A549 (cell line): Measurements from ENCODE around the gene PLEKHA5.

Source experiments
- CEBPB ChIP-seq, 2 experiments: fragments of >200 bp in 1 of 2; sonication (Bioruptor Twin) in 1 of 2; formaldehyde crosslinking in 1 of 2; IDR thresholded peaks; 2 replicates each; pipeline ENCODE4 v1.6.1; 2012 to 2016
- CHD2 ChIP-seq: fragments of 150-350 bp; IDR thresholded peaks from 2 replicates; pipeline ENCODE4 v1.6.1; 2014; ENCODE audit warnings: low read length; ENCODE audit not compliant: partially characterized antibody
- EP300 ChIP-seq, 2 experiments: fragments of >200 bp; sonication (Bioruptor Twin); formaldehyde crosslinking; IDR thresholded peaks; 2 replicates in 1 of 2; 3 replicates in 1 of 2; pipeline ENCODE4 v1.6.1; 2016 to 2017
- ESRRA ChIP-seq: fragments of 150-350 bp; IDR thresholded peaks from 2 replicates; pipeline ENCODE4 v1.6.1; 2014; ENCODE audit warnings: mild to moderate bottlenecking, low read length, borderline replicate concordance
- FOSL2 ChIP-seq, 2 experiments: fragments of 450-650 bp in 1 of 2; fragments of >200 bp in 1 of 2; sonication (Bioruptor Twin) in 1 of 2; formaldehyde crosslinking; IDR thresholded peaks; 2 replicates each; pipeline versions ENCODE4 v1.5.0 to v1.6.1; 2016 to 2020; ENCODE audit warnings: mild to moderate bottlenecking in 1 of 2, moderate library complexity in 1 of 2
- JUNB ChIP-seq: fragments of >200 bp; sonication (Bioruptor Twin); formaldehyde crosslinking; IDR thresholded peaks from 2 replicates; pipeline ENCODE4 v1.6.1; 2016
- MAFK ChIP-seq: fragments of 450-650 bp; IDR thresholded peaks from 2 replicates; pipeline ENCODE4 v1.6.1; 2014; ENCODE audit not compliant: partially characterized antibody
- NFE2L2 ChIP-seq: fragments of 150-350 bp; conservative IDR thresholded peaks from 2 replicates; pipeline ENCODE4 v1.6.1; 2014; ENCODE audit warnings: low read length
- POLR2A ChIP-seq: IDR thresholded peaks from 2 replicates; pipeline ENCODE4 v1.6.1; 2012; ENCODE audit warnings: mild to moderate bottlenecking, low read length
- ZSCAN20 ChIP-seq: fragments of 250-450 bp; sonication (Bioruptor Pico); IDR thresholded peaks from 2 replicates; pipeline ENCODE4 v1.8.0; 2022; ENCODE audit warnings: mild to moderate bottlenecking, moderate library complexity
- TF ChIP-seq, protein P1 (sequence below): fragments of >200 bp; sonication (Bioruptor Twin); formaldehyde crosslinking; IDR thresholded peaks from 3 replicates; pipeline ENCODE4 v1.5.1; 2016
- TF ChIP-seq, protein P2 (sequence below): IDR thresholded peaks from 2 replicates; pipeline ENCODE4 v1.6.1; 2012; ENCODE audit warnings: low read depth, borderline replicate concordance
- TF ChIP-seq, protein P3 (sequence below): fragments of 150-350 bp; IDR thresholded peaks from 2 replicates; pipeline ENCODE4 v1.6.1; 2014; ENCODE audit warnings: low read depth, mild to moderate bottlenecking, low read length
- TF ChIP-seq, protein P4 (sequence below): fragments of 200-600 bp; sonication (generic); IDR thresholded peaks from 2 replicates; pipeline ENCODE4 v1.6.1; 2016; ENCODE audit warnings: antibody characterized with exemption, mild to moderate bottlenecking, moderate library complexity

DNA sequence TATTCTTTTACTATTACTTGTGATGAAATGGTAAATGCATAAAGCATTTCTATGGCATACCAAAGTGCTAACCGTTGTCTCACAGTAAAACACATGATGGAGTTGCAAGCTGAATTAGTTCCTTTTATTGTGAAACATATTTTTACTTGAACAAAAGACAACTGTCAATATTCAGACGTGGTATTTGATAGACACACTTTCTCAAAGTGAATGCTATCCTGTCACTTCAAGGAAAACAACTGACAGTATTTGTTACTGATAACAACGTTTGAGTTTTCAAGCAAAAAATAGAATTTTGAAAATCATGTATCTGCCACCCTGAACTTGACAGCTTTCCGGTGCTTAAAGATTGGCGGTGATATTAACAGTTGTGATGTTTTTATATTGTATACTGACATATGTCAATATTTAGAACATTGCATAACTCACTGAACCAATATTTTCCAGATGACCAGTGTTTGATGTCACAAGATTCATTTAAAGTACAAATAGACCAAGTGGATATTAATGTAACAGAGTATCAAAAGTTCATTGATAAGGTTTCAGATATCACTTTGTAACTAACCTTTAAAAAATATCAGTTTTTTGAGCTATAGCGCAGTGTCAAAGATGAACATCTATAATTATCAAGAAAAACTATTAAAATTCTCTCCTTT, 156.4 kb downstream of the PLEKHA5 start:
- TF ChIP-seq, protein P1, sequence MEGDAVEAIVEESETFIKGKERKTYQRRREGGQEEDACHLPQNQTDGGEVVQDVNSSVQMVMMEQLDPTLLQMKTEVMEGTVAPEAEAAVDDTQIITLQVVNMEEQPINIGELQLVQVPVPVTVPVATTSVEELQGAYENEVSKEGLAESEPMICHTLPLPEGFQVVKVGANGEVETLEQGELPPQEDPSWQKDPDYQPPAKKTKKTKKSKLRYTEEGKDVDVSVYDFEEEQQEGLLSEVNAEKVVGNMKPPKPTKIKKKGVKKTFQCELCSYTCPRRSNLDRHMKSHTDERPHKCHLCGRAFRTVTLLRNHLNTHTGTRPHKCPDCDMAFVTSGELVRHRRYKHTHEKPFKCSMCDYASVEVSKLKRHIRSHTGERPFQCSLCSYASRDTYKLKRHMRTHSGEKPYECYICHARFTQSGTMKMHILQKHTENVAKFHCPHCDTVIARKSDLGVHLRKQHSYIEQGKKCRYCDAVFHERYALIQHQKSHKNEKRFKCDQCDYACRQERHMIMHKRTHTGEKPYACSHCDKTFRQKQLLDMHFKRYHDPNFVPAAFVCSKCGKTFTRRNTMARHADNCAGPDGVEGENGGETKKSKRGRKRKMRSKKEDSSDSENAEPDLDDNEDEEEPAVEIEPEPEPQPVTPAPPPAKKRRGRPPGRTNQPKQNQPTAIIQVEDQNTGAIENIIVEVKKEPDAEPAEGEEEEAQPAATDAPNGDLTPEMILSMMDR = no peak
- no peak for TF ChIP-seq ESRRA
- no peak for TF ChIP-seq ZSCAN20
- TF ChIP-seq, protein P2, sequence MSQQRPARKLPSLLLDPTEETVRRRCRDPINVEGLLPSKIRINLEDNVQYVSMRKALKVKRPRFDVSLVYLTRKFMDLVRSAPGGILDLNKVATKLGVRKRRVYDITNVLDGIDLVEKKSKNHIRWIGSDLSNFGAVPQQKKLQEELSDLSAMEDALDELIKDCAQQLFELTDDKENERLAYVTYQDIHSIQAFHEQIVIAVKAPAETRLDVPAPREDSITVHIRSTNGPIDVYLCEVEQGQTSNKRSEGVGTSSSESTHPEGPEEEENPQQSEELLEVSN = no peak
- TF ChIP-seq MAFK = no peak
- TF ChIP-seq POLR2A = no peak
- no peak for TF ChIP-seq CEBPB (IDR thresholded peaks at IDR 0.05)
- TF ChIP-seq, protein P3, sequence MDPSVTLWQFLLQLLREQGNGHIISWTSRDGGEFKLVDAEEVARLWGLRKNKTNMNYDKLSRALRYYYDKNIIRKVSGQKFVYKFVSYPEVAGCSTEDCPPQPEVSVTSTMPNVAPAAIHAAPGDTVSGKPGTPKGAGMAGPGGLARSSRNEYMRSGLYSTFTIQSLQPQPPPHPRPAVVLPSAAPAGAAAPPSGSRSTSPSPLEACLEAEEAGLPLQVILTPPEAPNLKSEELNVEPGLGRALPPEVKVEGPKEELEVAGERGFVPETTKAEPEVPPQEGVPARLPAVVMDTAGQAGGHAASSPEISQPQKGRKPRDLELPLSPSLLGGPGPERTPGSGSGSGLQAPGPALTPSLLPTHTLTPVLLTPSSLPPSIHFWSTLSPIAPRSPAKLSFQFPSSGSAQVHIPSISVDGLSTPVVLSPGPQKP = no peak
- no peak for TF ChIP-seq EP300 (IDR thresholded peaks at IDR 0.05)
- no peak for TF ChIP-seq NFE2L2
- no peak for TF ChIP-seq FOSL2 (IDR thresholded peaks at IDR 0.05)
- TF ChIP-seq FOSL2 (CRISPR knock-in tag; IDR thresholded peaks at IDR 0.05) = no peak
- TF ChIP-seq, protein P4, sequence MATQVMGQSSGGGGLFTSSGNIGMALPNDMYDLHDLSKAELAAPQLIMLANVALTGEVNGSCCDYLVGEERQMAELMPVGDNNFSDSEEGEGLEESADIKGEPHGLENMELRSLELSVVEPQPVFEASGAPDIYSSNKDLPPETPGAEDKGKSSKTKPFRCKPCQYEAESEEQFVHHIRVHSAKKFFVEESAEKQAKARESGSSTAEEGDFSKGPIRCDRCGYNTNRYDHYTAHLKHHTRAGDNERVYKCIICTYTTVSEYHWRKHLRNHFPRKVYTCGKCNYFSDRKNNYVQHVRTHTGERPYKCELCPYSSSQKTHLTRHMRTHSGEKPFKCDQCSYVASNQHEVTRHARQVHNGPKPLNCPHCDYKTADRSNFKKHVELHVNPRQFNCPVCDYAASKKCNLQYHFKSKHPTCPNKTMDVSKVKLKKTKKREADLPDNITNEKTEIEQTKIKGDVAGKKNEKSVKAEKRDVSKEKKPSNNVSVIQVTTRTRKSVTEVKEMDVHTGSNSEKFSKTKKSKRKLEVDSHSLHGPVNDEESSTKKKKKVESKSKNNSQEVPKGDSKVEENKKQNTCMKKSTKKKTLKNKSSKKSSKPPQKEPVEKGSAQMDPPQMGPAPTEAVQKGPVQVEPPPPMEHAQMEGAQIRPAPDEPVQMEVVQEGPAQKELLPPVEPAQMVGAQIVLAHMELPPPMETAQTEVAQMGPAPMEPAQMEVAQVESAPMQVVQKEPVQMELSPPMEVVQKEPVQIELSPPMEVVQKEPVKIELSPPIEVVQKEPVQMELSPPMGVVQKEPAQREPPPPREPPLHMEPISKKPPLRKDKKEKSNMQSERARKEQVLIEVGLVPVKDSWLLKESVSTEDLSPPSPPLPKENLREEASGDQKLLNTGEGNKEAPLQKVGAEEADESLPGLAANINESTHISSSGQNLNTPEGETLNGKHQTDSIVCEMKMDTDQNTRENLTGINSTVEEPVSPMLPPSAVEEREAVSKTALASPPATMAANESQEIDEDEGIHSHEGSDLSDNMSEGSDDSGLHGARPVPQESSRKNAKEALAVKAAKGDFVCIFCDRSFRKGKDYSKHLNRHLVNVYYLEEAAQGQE = no peak
- no peak for TF ChIP-seq JUNB
- no peak for TF ChIP-seq CHD2
